Stimulated activated CD8-positive, alpha-beta memory T cell treated with anti-CD3 and anti-CD28 coated beads, Interleukin-15, amount 100 ng/mL, for 24 hours (primary cell): ENCODE results near the gene ONECUT1.

Source experiments
- DNase-seq: peaks from one replicate; pipeline ENCODE4 v3.0.0-alpha.2; 2020; ENCODE audit warnings: low read depth

ONECUT1 gene

GRCh38 chr15:52796753-52797520 lies 6.8 kb upstream of the ONECUT1 start:
- no peak for DNase-seq

GRCh38 chr15:52796228-52796521 lies 6.0 kb upstream of the ONECUT1 start:
- no peak for DNase-seq

- DNase-seq, result no peak
These were observed 5.5 kb upstream of the ONECUT1 start for GRCh38 chr15:52795464-52796227.

- no peak for DNase-seq
These were observed 4.7 kb upstream of the ONECUT1 start for GRCh38 chr15:52794665-52795463.

GRCh38 chr15:52791776-52792175 lies 1.6 kb upstream of the ONECUT1 start:
- DNase-seq, result no peak

GRCh38 chr15:52790941-52791751 lies 1.0 kb upstream of the ONECUT1 start:
- DNase-seq, result no peak

GRCh38 chr15:52789601-52790168 lies 451 bp downstream of the ONECUT1 start:
- DNase-seq, result no peak

GRCh38 chr15:52789008-52789600 lies 1.0 kb downstream of the ONECUT1 start:
- DNase-seq, result no peak

- DNase-seq, result no peak
These were observed 1.8 kb downstream of the ONECUT1 start for GRCh38 chr15:52788099-52788986.

GRCh38 chr15:52787549-52788098 lies 2.5 kb downstream of the ONECUT1 start:
- DNase-seq, result no peak

GRCh38 chr15:52787123-52787503 lies 3.0 kb downstream of the ONECUT1 start:
- DNase-seq, result no peak

- DNase-seq, result no peak
These were observed 3.6 kb downstream of the ONECUT1 start for GRCh38 chr15:52786436-52787122.

- DNase-seq, result no peak
These were observed 4.3 kb downstream of the ONECUT1 start for GRCh38 chr15:52785672-52786406.

- no peak for DNase-seq
These were observed 5.1 kb downstream of the ONECUT1 start for GRCh38 chr15:52784799-52785671.

- DNase-seq, result no peak
These were observed 6.0 kb downstream of the ONECUT1 start for GRCh38 chr15:52783929-52784798.

- DNase-seq, result no peak
These were observed 6.8 kb downstream of the ONECUT1 start for GRCh38 chr15:52783191-52783829.
